Type B pancreatic cell (in vitro differentiated cells): Measurements from ENCODE around the gene TBL1Y. TPM values are rescaled to one million over a fixed set of nuclear protein-coding genes. Genes with fewer than 3 reads are reported as not detected.

Experiments
- DNase-seq: peaks from one replicate; pipeline ENCODE4 v3.0.0; 2021; ENCODE audit warnings: mixed read lengths; ENCODE audit not compliant: unreplicated experiment; ENCODE audit errors: extremely low spot score
- H3K27ac Mint-ChIP-seq: 2 replicates; pipeline ENCODE4 v1.8.0; 2021; ENCODE audit warnings: mild to moderate bottlenecking, mixed read lengths
- H3K27me3 Mint-ChIP-seq: 2 replicates; pipeline ENCODE4 v1.8.0; 2021; ENCODE audit warnings: mixed read lengths
- H3K36me3 Mint-ChIP-seq: 2 replicates; pipeline ENCODE4 v1.8.0; 2021; ENCODE audit warnings: mixed read lengths
- H3K4me1 Mint-ChIP-seq: one replicate; pipeline ENCODE4 v1.8.0; 2021; ENCODE audit warnings: mixed read lengths; ENCODE audit not compliant: unreplicated experiment
- H3K4me3 Mint-ChIP-seq: 2 replicates; pipeline ENCODE4 v1.8.0; 2021; ENCODE audit warnings: mild to moderate bottlenecking, mixed read lengths
- H3K9me3 Mint-ChIP-seq: 2 replicates; pipeline ENCODE4 v1.8.0; 2021; ENCODE audit warnings: mixed read lengths
- total RNA-seq: library from RNA; stranded (reverse); gene quantifications from 2 replicates; pipeline ENCODE4 v1.2.1, GENCODE V29; 2021; ENCODE audit warnings: low replicate concordance
- TF ChIP-seq, protein P1 (sequence below): fragments of 200-600 bp; sonication (generic); conservative IDR thresholded peaks from 2 replicates; pipeline ENCODE4 v1.5.0; 2021; ENCODE audit warnings: antibody characterized with exemption, mild to moderate bottlenecking

The TBL1Y gene
- total RNA-seq, 1 donor from 2014 or later: not detected

DNA sequence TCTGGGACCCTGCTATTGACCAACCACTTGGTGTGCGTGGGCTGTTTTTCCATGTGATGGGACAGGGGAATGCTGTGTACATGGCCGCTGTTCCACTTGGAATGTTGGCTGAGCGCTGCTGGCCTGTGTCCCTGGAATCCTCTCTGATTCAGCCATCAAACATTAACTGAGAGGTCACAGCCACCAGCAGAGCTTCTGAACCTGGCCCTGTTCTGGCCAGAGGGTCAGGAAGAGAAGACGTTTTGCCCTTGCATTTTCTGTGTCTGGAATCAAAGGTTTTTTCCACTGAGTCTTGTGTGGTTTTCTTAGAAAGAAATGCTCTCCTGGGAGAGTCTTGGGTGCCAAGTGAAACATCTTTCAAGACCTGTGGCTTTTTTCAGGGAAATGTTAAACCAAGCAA lies 85.5 kb downstream of the TBL1Y start:
- Mint-ChIP-seq H3K4me3 (no peak overlapping the region), H3K9me3 (no peaks in the 10 kb centered on the region), H3K4me1 (no peaks in the 10 kb centered on the region), H3K27me3 (no peaks in the 10 kb centered on the region), H3K27ac (no peak overlapping the region), H3K36me3 (no peaks in the 10 kb centered on the region)
- no peak for DNase-seq
- TF ChIP-seq, protein P1, sequence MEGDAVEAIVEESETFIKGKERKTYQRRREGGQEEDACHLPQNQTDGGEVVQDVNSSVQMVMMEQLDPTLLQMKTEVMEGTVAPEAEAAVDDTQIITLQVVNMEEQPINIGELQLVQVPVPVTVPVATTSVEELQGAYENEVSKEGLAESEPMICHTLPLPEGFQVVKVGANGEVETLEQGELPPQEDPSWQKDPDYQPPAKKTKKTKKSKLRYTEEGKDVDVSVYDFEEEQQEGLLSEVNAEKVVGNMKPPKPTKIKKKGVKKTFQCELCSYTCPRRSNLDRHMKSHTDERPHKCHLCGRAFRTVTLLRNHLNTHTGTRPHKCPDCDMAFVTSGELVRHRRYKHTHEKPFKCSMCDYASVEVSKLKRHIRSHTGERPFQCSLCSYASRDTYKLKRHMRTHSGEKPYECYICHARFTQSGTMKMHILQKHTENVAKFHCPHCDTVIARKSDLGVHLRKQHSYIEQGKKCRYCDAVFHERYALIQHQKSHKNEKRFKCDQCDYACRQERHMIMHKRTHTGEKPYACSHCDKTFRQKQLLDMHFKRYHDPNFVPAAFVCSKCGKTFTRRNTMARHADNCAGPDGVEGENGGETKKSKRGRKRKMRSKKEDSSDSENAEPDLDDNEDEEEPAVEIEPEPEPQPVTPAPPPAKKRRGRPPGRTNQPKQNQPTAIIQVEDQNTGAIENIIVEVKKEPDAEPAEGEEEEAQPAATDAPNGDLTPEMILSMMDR: no peak

GRCh38 chrY:6997503-6998066 lies 87.1 kb downstream of the TBL1Y start:
- DNase-seq: no peak
- H3K4me1 Mint-ChIP-seq: no peaks in the 10 kb centered on the region
- TF ChIP-seq, protein P1: no peak
- H3K36me3 Mint-ChIP-seq: no peaks in the 10 kb centered on the region
- no peak overlapping the region for H3K27ac Mint-ChIP-seq
- H3K27me3 Mint-ChIP-seq: no peaks in the 10 kb centered on the region
- no peaks in the 10 kb centered on the region for H3K9me3 Mint-ChIP-seq
- H3K4me3 Mint-ChIP-seq: no peak overlapping the region

DNA sequence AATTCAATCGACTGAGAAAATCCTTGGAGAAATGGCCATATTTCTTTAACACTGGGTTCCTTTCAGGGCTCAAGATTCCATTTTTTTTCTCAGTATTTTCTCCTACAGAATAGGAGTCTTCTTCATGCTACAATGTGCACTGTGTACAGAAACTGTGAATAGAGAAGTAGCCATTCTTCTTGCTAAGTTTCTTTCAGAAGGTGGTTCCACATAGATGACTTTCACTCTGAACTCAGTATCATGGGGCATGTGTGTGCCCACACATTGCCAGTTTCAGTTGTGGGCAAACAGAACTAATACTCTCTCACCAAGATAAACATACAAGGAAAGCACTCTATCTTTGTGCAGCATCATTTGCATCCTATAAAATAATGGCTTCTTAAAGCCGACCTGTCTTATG lies 89.4 kb downstream of the TBL1Y start:
- Mint-ChIP-seq H3K4me1 (no peaks in the 10 kb centered on the region), H3K27me3 (no peaks in the 10 kb centered on the region), H3K27ac (no peak overlapping the region), H3K9me3 (no peaks in the 10 kb centered on the region), H3K4me3 (no peak overlapping the region), H3K36me3 (no peaks in the 10 kb centered on the region)
- TF ChIP-seq, protein P1: no peak
- DNase-seq: no peak

DNA sequence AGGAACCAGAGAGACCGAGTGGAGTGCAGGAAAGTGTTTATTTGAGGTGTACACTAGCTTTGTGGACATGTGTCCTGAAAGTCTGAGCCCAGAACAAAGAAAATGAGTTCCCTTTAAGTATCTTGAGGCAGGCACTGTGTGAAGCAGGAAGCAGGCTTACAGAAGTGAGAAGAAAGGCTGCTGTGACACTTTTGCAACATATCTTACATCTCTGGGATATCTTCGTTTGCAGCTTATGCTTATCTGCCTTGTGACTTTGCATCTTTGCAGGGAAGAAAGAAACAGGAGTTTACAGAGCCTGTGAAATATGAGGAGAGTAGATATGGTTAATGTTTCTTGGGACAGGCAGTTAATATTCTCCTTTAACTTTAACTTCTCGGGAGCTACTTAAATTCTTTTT lies 92.1 kb downstream of the TBL1Y start:
- TF ChIP-seq, protein P1: no peak
- no peaks in the 10 kb centered on the region for H3K4me1 Mint-ChIP-seq
- no peak overlapping the region for H3K4me3 Mint-ChIP-seq
- DNase-seq: no peak
- no peaks in the 10 kb centered on the region for H3K9me3 Mint-ChIP-seq
- no peaks in the 10 kb centered on the region for H3K27me3 Mint-ChIP-seq
- no peak overlapping the region for H3K27ac Mint-ChIP-seq
- no peaks in the 10 kb centered on the region for H3K36me3 Mint-ChIP-seq

DNA sequence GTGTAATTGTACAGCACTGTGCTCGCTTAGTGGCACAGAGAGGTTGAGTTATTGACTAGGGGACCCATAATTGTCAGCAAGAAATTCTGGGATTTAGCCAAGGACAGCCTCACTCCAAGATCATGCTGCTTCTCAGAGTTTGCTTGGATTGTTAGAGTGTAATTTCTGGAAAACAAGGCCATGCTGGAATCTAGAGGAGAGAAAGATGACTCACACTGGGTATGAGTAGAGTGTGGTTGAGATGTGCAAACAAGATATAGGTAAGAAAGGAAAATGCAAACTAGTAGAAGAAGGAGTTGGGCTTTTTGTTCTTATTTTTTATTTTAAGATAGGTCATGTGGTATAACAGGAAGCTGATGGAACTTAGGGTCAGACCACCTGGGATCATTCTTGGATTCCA lies 97.4 kb downstream of the TBL1Y start:
- TF ChIP-seq, protein P1: no peak
- Mint-ChIP-seq H3K27ac (no peak overlapping the region), H3K4me3 (no peak overlapping the region), H3K27me3 (no peaks in the 10 kb centered on the region), H3K9me3 (no peaks in the 10 kb centered on the region), H3K36me3 (no peaks in the 10 kb centered on the region), H3K4me1 (no peaks in the 10 kb centered on the region)
- DNase-seq: no peak
